SU-DHL-6 (cell line): ENCODE measurements around the gene XIRP2.

Experiments
- CTCF ChIP-seq: fragments of 200-600 bp; sonication (generic); IDR thresholded peaks from one replicate; pipeline ENCODE4 v1.5.1; 2017; ENCODE audit warnings: antibody characterized with exemption, mild to moderate bottlenecking, low read length, moderate library complexity; ENCODE audit not compliant: insufficient read depth, poor library complexity, severe bottlenecking
- EZH2phosphoT487 ChIP-seq: fragments of 200-600 bp; sonication (generic), shearing (Covaris generic); conservative IDR thresholded peaks from 2 replicates; pipeline ENCODE4 v1.6.1; 2018; ENCODE audit warnings: mild to moderate bottlenecking, antibody characterized with exemption, low read length, moderate library complexity, mixed read lengths

- no peak for TF ChIP-seq CTCF
- TF ChIP-seq EZH2phosphoT487, result no peak
Measured at GRCh38 chr2:167289651-167290410, 401.6 kb downstream of the XIRP2 start.
